SK-N-SH treated with all-trans-retinoic acid at 6 μM for 48 hours (cell line): ENCODE data around the gene KLF13.

Experiments
- ARNTL ChIP-seq: fragments of 450-650 bp; formaldehyde crosslinking; IDR thresholded peaks from 2 replicates; pipeline ENCODE4 v1.5.0; 2020; ENCODE audit warnings: low read depth, mild to moderate bottlenecking, moderate library complexity, borderline replicate concordance
- GLIS3 ChIP-seq: fragments of 250-450 bp; sonication (Bioruptor Pico); IDR thresholded peaks from 2 replicates; pipeline ENCODE4 v1.5.0; 2020; ENCODE audit warnings: mild to moderate bottlenecking, moderate library complexity
- PATZ1 ChIP-seq: fragments of 250-450 bp; sonication (Bioruptor Pico); IDR thresholded peaks from 2 replicates; pipeline ENCODE4 v1.8.0; 2020; ENCODE audit warnings: mild to moderate bottlenecking, moderate library complexity, borderline replicate concordance
- PPARA ChIP-seq: fragments of 250-450 bp; sonication (Bioruptor Pico); IDR thresholded peaks from 2 replicates; pipeline ENCODE4 v1.5.0; 2020; ENCODE audit warnings: mild to moderate bottlenecking, borderline replicate concordance
- RARB ChIP-seq: fragments of 250-450 bp; sonication (Bioruptor Pico); IDR thresholded peaks from 2 replicates; pipeline ENCODE4 v1.8.0; 2021; ENCODE audit warnings: mild to moderate bottlenecking, moderate library complexity
- SNAI2 ChIP-seq: fragments of 250-450 bp; sonication (Bioruptor Pico); IDR thresholded peaks from 2 replicates; pipeline ENCODE4 v1.5.0; 2020; ENCODE audit warnings: mild to moderate bottlenecking, moderate library complexity
- TOX ChIP-seq: fragments of 250-450 bp; sonication (Bioruptor Pico); IDR thresholded peaks from 2 replicates; pipeline ENCODE4 v1.8.0; 2021; ENCODE audit warnings: mild to moderate bottlenecking, moderate library complexity, borderline replicate concordance
- ZFP3 ChIP-seq: fragments of 250-450 bp; sonication (Bioruptor Pico); IDR thresholded peaks from 2 replicates; pipeline ENCODE4 v1.5.0; 2020; ENCODE audit warnings: mild to moderate bottlenecking, moderate library complexity
- ZFP30 ChIP-seq: fragments of 450-650 bp; formaldehyde crosslinking; IDR thresholded peaks from 2 replicates; pipeline ENCODE4 v1.5.0; 2022; ENCODE audit warnings: mild to moderate bottlenecking, moderate library complexity
- ZNF70 ChIP-seq: fragments of 450-650 bp; formaldehyde crosslinking; IDR thresholded peaks from 2 replicates; pipeline ENCODE4 v1.5.0; 2020; ENCODE audit warnings: mild to moderate bottlenecking, moderate library complexity
- ZNF8 ChIP-seq: fragments of 450-650 bp; formaldehyde crosslinking; IDR thresholded peaks from 2 replicates; pipeline ENCODE4 v1.5.0; 2020; ENCODE audit warnings: mild to moderate bottlenecking, moderate library complexity
- TF ChIP-seq, protein P1 (sequence below): fragments of 250-450 bp; sonication (Bioruptor Pico); IDR thresholded peaks from 2 replicates; pipeline ENCODE4 v1.5.0; 2020; ENCODE audit warnings: mild to moderate bottlenecking, moderate library complexity

- no peak for TF ChIP-seq GLIS3
- no peak for TF ChIP-seq PATZ1 (CRISPR knock-in tag)
- TF ChIP-seq TOX (CRISPR knock-in tag), result no peak
- TF ChIP-seq RARB (CRISPR knock-in tag), result no peak
- TF ChIP-seq ZNF70, result no peak
- no peak for TF ChIP-seq ARNTL
- no peak for TF ChIP-seq PPARA
- no peak for TF ChIP-seq SNAI2 (CRISPR knock-in tag)
- TF ChIP-seq ZNF8 (CRISPR knock-in tag), result no peak
- TF ChIP-seq, protein P1, sequence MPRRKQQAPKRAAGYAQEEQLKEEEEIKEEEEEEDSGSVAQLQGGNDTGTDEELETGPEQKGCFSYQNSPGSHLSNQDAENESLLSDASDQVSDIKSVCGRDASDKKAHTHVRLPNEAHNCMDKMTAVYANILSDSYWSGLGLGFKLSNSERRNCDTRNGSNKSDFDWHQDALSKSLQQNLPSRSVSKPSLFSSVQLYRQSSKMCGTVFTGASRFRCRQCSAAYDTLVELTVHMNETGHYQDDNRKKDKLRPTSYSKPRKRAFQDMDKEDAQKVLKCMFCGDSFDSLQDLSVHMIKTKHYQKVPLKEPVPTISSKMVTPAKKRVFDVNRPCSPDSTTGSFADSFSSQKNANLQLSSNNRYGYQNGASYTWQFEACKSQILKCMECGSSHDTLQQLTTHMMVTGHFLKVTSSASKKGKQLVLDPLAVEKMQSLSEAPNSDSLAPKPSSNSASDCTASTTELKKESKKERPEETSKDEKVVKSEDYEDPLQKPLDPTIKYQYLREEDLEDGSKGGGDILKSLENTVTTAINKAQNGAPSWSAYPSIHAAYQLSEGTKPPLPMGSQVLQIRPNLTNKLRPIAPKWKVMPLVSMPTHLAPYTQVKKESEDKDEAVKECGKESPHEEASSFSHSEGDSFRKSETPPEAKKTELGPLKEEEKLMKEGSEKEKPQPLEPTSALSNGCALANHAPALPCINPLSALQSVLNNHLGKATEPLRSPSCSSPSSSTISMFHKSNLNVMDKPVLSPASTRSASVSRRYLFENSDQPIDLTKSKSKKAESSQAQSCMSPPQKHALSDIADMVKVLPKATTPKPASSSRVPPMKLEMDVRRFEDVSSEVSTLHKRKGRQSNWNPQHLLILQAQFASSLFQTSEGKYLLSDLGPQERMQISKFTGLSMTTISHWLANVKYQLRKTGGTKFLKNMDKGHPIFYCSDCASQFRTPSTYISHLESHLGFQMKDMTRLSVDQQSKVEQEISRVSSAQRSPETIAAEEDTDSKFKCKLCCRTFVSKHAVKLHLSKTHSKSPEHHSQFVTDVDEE (CRISPR knock-in tag), result no peak
- no peak for TF ChIP-seq ZFP30 (CRISPR knock-in tag)
- TF ChIP-seq ZFP3, result no peak
Measured at GRCh38 chr15:31317017-31317416, 9.6 kb upstream of the KLF13 start.
